CD4-positive, alpha-beta T cell treated with Interleukin-17A for 4 hours (primary cell): ENCODE measurements around the gene TSNAXIP1.

Experiments
- DNase-seq: peaks from one replicate; pipeline ENCODE4 v3.0.0-alpha.2; 2020; ENCODE audit warnings: mixed read lengths

TSNAXIP1 gene

GRCh38 chr16:67837811-67838210, 31.1 kb downstream of the TSNAXIP1 start:
- DNase-seq = no peak

GRCh38 chr16:67841198-67841815, 34.6 kb downstream of the TSNAXIP1 start:
- no peak for DNase-seq

GRCh38 chr16:67841816-67842508, 35.3 kb downstream of the TSNAXIP1 start, which contains the start of gene THAP11:
Gene THAP11 (plus strand): TSS chr16:67842320. CDS start chr16:67842555, 235 bp downstream.
- DNase-seq = peak; percentile 95

GRCh38 chr16:67842509-67843342, 36.0 kb downstream of the TSNAXIP1 start:
- peak; percentile 72 for DNase-seq

- no peak for DNase-seq
These were observed 36.7 kb downstream of the TSNAXIP1 start for GRCh38 chr16:67843343-67843765.

GRCh38 chr16:67844497-67844896, 37.8 kb downstream of the TSNAXIP1 start:
- no peak for DNase-seq

GRCh38 chr16:67845291-67846062, 38.8 kb downstream of the TSNAXIP1 start:
- no peak for DNase-seq

- no peak for DNase-seq
These were observed 39.3 kb downstream of the TSNAXIP1 start for GRCh38 chr16:67846063-67846319.

- DNase-seq = peak; percentile 96
These were observed 39.8 kb downstream of the TSNAXIP1 start, which contains the start of gene NUTF2 for GRCh38 chr16:67846320-67847063. Gene NUTF2 (plus strand): TSS chr16:67846933. CDS start chr16:67865131, 18,198 bp downstream.

- no peak for DNase-seq
These were observed 40.6 kb downstream of the TSNAXIP1 start, which contains the start of gene CENPT for GRCh38 chr16:67847064-67847861. Gene CENPT (minus strand): TSS chr16:67847693. CDS start chr16:67833859, 13,834 bp downstream.

- no peak for DNase-seq
These were observed 41.4 kb downstream of the TSNAXIP1 start for GRCh38 chr16:67848118-67848517.

GRCh38 chr16:67853670-67854069, 47.0 kb downstream of the TSNAXIP1 start:
- DNase-seq = no peak

- DNase-seq = no peak
These were observed 49.1 kb downstream of the TSNAXIP1 start for GRCh38 chr16:67855789-67856188.

GRCh38 chr16:67856927-67857546, 50.3 kb downstream of the TSNAXIP1 start:
- no peak for DNase-seq

- peak; percentile 45 for DNase-seq
These were observed 51.0 kb downstream of the TSNAXIP1 start for GRCh38 chr16:67857547-67858233.

GRCh38 chr16:67858500-67858899, 51.8 kb downstream of the TSNAXIP1 start:
- no peak for DNase-seq

- DNase-seq = no peak
These were observed 54.1 kb downstream of the TSNAXIP1 start for GRCh38 chr16:67860589-67861398.

- DNase-seq = no peak
These were observed 55.2 kb downstream of the TSNAXIP1 start for GRCh38 chr16:67861877-67862276.
